GM18526 (cell line): ENCODE measurements around the gene GPX3.

Source experiments
- POLR2A ChIP-seq: IDR thresholded peaks from 3 replicates; pipeline ENCODE4 v1.6.1; 2011; ENCODE audit not compliant: insufficient read length; ENCODE audit errors: extremely low read depth

Gene GPX3

GRCh38 chr5:151037561-151038411 is 17.4 kb downstream of the GPX3 start:
- no peak for TF ChIP-seq POLR2A

GRCh38 chr5:151038412-151038745 is 18.0 kb downstream of the GPX3 start:
- TF ChIP-seq POLR2A, result no peak

GRCh38 chr5:151038801-151039238 is 18.4 kb downstream of the GPX3 start:
- no peak for TF ChIP-seq POLR2A

- no peak for TF ChIP-seq POLR2A
These were observed 19.3 kb downstream of the GPX3 start for GRCh38 chr5:151039665-151040064.

- no peak for TF ChIP-seq POLR2A
These were observed 19.9 kb downstream of the GPX3 start for GRCh38 chr5:151040211-151040747.

- TF ChIP-seq POLR2A, result no peak
These were observed 21.3 kb downstream of the GPX3 start for GRCh38 chr5:151041577-151042268.

GRCh38 chr5:151042453-151043093 is 22.2 kb downstream of the GPX3 start:
- TF ChIP-seq POLR2A, result no peak

GRCh38 chr5:151047814-151048425 is 27.5 kb downstream of the GPX3 start:
- TF ChIP-seq POLR2A, result no peak

GRCh38 chr5:151048526-151048925 is 28.1 kb downstream of the GPX3 start:
- TF ChIP-seq POLR2A, result no peak

GRCh38 chr5:151051066-151051930 is 30.9 kb downstream of the GPX3 start:
- TF ChIP-seq POLR2A, result no peak

- no peak for TF ChIP-seq POLR2A
These were observed 31.7 kb downstream of the GPX3 start for GRCh38 chr5:151051931-151052608.

GRCh38 chr5:151052836-151053235 is 32.4 kb downstream of the GPX3 start:
- no peak for TF ChIP-seq POLR2A

- no peak for TF ChIP-seq POLR2A
These were observed 33.5 kb downstream of the GPX3 start for GRCh38 chr5:151053796-151054462.
